GM21367 (cell line): ENCODE measurements around the gene DHRS3.
"Not testable (repeated sequence)": the region's sequence is repeated elsewhere in the genome, so short reads cannot be mapped to it uniquely, and the experiment has no call there.

ENCODE experiments used
- ATAC-seq: cut with Tn5 transposase; IDR thresholded peaks from one replicate; pipeline ENCODE4 v1.9.1; 2021; ENCODE audit not compliant: unreplicated experiment

Gene DHRS3, protein sequence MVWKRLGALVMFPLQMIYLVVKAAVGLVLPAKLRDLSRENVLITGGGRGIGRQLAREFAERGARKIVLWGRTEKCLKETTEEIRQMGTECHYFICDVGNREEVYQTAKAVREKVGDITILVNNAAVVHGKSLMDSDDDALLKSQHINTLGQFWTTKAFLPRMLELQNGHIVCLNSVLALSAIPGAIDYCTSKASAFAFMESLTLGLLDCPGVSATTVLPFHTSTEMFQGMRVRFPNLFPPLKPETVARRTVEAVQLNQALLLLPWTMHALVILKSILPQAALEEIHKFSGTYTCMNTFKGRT

DNA sequence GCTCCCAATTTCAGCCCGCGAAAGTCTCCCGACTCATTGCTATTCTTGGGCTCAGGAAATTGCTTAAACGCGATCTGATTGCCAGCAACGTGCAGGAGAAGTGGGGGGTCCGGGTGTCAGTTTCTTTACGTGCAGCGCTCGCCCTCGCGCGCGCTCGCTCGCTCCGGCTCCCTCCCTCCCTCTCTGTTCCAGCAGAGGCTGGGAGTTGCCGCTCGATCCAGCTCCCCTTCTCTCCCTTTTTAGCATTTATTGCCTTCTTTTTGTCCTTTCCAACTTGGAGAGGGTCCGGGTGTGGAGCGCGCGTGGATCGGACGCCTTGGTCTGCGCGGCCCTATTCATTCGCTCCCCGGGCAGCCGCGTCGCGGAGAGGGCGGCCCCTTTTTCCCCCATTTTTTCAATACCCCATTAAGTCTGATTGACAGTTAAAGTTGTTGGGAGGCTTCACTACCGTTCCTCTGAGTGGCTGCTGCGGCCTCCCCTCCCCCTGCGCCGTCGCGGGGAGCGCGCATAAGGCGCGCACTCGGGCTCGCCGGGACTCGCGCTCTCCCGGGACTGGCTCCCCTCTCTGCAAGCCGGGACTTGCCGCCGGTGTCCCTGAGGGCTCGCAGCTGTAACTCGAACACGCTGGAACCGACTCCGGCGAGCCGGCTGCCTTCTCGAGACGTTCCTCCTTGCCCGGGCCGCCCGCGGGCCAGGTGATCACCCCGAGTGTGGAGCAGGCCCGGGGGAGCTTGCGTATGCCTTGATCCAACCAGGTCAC is at the start of gene DHRS3:
TSS of gene DHRS3 (minus strand) at position 310 of the 760 bp plus-strand sequence. CDS start 862 bp downstream, outside the sequence.
- no peak for ATAC-seq

DNA sequence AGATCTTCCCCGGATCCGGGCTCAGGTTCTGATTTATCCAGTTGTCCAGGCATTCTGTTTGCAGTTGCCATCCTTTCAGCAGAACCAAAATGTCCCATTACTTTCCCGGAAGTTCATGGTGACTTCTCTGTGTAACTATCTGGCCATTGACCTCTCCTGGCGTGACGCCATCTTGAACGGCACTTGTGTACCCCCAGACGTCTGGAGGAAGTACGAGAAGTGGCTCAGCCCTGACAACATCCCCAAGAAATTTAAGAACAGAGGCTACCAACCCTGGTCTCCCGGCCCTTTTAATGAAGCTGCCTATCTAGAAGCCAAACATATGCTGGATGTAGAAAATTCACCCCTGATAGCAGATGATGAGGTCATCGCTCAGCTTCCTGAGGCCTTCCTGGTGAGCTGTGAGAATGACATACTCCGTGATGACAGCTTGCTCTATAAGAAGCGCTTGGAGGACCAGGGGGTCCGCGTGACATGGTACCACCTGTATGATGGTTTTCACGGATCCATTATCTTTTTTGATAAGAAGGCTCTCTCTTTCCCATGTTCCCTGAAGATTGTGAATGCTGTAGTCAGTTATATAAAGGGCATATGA is 48.2 kb upstream of the DHRS3 start:
- ATAC-seq: no peak

DNA sequence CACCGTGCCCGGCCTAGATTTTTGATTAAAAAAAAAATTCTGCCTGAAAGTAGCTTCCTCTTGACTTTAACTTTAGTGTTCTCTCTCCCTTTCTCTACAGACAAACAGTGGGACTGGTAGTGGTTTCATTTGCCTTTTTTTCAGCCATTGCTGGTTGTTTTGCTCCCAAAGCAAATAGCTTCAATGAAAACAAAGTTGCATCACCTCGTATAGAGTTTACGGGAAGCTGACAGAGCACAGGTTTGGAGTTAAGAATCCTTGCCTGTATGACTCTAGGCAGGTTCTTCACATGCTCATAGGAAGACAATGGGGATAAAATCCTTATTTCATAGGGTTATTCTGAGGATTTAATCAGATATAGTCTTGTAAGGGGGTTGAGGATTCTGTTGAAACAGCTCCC is 47.5 kb upstream of the DHRS3 start:
- no peak for ATAC-seq

DNA sequence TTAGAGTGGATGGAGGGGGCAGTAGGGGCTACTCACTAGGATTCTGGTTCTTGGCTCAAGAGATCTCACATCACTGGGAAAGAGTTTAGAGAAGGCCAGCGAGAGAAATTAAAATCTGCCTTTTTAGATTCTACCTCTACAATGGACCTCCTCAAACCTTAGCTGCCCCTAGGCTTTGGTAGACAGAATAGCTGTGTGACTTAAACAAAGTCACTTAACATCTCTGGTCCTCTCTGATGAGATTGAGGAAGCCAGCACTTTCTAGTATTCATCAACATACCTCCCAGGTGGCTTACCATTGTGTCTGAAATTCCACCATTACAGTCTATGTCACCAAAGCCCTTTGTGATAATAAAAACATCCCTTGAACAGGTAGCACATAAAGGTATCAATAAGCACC is 44.5 kb upstream of the DHRS3 start:
- ATAC-seq: no peak

DNA sequence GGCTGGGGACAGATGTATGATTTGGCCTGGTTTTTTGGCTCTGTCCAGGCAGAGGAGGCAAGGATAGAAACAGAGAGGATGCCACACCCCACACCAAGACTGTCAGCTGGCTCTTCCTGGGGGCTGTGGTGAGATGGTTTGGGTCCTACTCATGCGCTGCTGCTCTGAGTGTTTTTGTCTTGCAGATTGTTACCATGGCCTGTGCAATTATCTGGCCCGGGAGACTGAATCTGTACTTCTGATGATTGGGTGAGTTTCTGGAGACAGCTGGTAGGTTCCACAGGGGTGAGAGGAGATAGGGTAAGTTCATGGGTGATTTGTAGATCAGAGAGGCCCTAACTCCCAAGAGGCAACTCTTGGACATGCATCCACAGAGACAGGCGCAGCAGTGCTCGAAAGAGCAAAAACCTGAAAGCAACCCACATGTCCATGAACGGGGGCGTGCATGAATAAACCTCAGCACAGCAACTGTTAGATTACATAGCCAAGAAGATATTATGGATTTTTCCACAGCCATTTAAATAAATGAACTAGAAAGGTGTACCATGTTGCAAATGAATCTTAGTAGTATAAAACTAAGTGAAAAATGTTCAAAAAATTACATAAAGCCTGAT is 43.7 kb upstream of the DHRS3 start:
- no peak for ATAC-seq

DNA sequence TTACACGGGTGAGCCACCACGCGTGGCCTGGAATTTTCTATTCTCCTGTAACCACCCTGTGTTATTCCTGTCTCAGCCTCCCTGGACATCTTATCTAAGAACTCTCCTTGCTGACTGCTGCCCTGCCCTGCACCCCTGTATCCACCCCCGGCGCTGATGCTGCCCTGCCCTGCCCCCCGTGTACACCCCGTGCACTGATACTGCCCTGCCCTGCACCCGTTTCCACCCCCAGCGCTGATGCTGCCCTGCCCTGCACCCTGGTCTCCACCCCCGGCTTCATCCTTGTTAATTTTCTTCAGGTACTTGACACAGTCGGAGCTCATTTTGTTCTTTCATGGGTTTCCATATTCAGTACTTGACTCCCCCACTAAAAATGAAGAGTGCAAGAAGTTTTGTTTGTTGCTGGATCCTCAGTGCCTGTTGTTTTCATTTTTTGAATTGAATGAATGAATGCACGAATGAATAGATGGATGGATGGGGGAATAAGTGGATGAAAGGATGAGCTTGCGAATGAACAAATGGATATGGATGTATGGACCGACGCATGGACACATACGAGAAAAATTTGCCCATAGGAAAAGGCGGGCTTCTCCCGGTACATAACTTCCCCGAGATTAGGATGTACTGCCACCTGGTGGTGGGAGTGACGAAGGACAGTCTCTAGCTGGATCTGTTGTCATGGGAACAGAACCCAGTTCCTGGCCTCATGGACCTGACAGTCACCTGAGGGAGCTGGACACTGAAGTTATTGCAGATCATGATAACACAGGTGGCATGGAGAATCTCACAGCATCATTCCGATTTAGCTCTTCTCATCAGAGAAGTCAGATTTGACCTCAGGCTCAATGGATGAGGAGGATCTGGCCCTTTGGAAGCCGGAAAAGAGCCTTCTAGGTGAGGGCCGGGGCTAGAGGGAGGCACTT is 40.8 kb upstream of the DHRS3 start:
- ATAC-seq: no peak

DNA sequence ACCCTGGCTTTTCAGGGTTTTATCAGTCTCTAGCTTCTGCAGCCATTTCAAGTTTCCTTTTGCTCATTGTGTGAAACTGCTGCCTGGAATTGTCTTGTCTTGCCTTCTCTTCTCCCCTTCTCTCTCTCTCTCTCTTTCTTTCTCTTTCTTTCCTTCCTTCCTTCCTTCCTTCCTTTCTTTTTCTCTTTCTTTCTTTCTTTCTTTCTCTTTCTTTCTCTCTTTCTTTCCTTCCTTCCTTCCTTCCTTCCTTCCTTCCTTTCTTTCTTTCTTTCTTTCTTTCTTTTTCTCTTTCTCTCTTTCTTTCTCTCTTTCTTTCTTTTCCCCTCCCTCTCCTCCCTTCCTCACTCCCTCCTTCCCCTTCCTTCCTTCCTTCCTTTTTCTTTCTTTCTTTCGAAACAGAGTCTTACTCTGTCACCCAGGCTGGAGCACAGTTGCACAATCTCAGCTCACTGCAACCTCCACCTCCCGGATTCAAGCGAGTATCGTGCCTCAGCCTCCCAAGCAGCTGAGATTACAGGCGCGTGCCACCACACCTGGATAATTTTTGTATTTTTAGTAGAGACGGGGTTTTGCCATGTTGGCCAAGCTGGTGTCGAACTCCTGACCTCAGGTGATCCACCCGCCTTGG is 40.0 kb upstream of the DHRS3 start:
- ATAC-seq: not testable (repeated sequence)

DNA sequence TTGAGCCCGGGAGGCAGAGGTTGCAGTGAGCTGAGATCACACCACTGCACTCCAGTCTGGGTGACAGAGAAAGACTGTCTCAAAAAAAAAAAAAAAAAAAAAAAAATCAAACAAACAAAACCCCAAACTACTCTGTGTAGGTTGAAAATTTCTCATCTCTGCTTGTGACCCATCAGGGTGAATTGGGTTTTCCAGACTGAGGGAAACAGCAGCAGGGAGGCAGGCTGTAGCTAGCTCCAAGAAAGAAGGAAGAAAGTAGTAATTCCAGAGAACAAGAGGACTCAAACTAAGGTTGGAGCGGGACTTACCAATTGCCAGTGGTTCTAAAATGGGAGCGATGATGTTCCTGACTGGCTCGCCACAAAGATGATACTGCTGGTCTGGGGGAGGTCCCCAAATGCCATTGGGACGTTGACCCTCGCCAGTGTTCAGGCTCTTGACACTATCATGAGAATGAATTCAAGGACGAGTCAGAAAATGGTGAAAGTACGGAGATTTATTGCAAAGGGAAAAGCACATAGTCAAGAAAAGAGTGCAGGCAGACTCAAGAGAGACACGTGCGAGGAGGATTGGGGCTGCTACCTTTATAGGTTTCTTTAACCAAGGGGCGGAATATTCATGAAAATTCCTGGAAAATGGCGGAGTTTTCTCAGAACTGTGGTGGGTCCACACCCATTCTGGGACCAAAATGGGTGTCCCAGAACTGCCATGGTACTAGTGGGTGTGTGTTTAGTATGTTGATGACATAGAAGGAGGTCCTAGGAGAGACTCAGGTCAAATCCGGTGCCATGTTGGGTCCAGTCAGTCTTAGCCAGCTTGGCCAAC is 39.3 kb upstream of the DHRS3 start:
- ATAC-seq: no peak

DNA sequence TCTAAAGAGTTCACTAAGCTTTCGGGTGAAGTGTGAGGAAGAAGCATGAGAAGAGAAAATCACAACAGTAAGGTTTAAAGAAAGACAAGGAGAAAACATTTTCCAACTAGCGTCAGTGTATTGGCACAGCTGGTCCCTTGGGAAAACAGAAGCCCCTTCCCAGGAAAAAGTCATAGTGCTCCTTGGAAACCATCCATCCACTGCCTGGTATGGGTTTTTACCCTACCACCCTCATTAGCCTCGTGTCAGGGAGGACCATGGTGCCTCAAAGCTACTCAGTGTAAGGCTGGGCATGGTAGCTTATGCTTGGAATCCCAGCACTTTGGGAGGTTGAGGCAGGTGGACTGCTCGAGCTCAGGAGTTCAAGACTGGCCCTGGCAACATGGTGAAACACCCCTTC is 38.6 kb upstream of the DHRS3 start:
- ATAC-seq: no peak

DNA sequence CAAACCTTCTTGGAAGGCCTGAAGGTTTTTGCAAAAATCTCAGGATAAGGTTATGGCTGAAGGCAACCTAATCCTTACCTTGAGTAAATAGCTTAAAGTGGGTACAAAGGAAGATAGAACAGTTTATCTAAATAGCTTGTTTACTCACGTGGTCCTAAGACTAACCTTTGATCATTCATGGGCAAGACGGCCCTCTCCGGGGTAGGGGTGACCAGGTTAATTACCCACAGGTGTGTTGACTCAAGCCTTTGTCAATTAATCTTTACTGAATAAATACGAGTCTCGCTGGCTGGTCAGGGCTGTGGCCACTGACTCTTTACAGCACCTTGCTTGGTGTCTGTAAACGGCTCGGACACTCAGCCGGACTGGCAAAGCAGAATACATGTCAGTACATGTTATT is 36.6 kb upstream of the DHRS3 start:
- no peak for ATAC-seq

DNA sequence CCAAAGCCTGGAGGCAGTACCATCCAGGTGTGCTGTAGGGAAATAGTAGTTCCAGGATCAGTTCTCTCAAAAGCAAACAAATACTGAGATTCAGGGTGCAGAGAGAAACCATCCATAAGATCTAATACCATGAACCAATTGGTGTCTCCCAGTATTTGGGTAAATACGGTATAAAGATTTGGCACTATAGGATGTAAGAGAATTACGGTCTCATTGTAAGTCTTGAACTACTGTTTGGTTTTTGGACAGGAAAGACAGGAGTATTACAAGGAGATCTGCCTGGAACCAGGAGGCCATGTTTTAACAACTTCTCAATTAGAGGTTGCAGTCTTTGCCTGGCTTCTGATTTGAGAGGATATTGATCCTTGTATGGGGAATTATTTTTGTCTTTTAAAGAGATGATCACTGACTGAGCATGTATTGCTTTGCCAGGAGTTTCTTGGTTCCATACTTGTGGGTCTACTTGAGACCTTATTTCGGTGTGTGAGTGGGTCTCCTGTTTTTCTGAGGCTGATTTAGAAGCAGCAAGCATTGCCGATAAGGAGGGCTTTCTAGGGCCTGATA is 36.1 kb upstream of the DHRS3 start:
- ATAC-seq: no peak

DNA sequence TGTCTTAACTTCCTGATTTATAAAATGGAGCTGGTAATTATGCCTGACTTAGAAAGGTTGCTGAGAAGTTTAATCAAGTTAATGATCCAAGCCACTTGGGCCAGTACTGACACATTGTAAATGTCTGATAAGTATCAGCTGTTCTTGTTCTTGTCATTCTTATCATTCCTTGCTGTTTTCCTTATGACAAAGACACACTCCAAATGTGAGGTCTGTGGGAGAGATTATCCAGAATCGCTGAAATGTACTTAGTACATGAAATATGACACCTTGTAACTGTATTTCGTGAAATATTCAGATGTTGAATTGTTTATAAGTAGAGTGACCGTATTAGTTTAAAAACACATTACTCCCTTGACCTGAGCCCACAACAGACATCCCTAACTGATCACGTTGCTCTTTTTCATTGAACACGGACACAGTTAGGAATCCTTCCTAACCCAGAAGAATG is 32.0 kb upstream of the DHRS3 start:
- no peak for ATAC-seq

DNA sequence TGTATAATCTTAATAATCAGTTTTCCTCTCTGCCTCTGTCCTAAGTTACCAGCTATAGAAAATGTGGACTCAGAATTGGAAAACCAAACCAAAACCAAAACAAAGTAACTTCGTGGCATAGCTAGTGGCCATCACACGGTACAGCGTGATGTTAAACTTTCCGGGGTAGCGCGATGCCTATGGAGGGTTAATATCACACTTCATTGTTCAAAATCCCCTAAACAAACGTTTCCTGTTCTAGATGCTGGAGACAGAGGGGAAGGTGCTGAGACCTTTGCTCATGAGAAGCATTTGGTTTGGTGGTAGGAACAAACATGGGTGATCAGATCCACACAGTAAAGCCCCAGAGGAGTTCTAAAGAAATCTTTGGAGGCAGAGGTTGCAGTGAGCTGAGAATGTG is 30.7 kb upstream of the DHRS3 start:
- no peak for ATAC-seq

DNA sequence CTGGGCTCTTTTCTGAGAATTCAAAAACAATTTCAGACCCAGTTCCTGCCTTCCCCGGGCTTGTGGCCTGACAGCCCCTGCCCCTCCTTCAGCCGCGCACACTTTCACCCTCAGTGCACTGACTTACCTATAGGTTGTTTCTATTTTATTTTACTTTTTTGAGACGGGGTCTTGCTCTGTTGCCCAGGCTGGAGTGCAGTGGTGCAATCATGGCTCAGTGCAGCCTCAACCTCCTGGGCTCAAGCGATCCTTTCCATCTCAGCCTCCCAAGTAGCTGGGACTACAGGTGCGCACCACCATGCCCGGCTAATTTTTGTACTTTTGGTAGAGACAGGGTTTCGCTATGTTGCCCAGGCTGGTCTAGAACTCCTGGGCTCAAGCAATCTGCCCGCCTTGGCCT is 27.4 kb upstream of the DHRS3 start:
- not testable (repeated sequence) for ATAC-seq

DNA sequence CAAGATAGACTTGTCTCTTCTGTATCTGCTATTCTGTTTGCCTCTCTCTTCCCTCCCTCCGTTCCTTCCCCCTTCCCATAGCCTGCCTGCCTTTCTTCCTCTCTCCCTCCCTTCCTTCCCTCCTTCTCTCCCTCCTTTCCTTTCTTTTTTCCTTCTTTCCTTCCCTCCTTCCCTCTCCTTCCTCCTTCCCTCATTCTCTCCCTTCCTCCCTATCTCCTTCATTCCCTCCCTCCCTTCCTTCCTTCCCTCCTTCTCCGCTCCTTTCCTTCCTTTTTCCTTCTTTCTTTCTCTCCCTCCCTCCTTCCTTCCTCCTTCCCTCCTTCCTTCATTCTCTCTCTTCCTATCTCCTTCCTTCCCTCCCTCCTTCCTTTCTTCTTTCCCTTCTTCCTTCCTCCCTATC is 26.8 kb upstream of the DHRS3 start:
- ATAC-seq: no peak

DNA sequence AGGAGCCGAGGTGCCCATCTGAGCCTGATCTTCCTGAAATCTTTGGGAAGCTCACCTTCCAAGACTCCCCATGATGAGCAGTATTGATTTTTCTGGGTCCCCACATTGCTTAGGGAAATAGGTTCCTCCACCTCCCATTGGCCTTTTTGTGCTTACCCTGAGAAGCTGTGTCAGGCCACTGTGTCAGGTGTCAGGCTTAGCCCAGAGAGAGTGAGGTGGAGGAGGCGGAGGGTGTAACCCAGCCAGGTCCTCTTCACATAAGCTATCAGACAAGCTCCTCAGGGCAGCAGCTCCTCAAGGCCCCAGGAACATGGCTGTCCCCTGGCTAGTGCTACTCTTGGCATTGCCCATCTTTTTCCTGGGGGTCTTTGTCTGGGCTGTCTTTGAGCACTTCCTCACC is 26.2 kb upstream of the DHRS3 start:
- ATAC-seq: no peak

DNA sequence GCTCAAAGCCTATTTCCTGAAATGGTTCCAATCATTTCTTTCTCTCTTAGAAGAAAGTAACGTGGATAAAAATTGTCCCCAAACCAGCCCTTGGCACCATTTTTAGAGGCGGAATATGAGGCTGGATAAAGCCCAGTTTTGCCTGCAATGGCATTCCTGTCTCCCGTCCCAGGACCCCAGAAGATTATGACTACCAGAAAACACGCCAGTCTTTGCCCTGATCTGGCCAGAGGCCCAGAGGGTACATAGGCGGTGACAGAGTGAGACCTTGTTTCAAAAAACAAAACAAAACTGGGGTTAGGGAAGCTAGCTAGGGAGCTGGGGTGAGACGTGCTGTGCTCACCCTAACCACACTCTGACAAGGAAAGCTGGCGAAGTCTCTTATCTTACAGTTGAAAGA is 25.8 kb upstream of the DHRS3 start, which contains the start of gene AADACL4:
TSS of gene AADACL4 (plus strand) at position 301 of the 400 bp plus-strand sequence. CDS start 462 bp downstream, outside the sequence.
- ATAC-seq: no peak

DNA sequence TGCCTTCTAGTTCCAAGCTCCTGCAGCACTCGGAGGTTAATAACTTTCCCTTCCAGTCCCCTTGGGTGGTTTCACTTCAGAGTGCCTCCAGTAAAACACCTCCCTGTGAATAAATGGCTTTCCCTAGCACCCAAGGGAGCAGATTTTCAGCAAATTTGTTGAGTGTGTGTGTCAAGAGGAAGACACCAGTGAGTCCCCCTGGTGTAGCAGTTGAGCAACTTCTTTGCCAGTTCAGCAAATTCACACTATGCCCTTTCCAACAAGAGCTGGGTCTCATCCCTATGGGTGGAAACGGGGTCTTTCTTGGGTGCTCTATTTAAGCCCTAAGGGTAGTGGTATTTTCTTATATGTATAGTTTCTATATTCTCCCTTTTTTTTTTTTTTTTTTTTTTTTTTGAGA is 25.1 kb upstream of the DHRS3 start:
- ATAC-seq: no peak

DNA sequence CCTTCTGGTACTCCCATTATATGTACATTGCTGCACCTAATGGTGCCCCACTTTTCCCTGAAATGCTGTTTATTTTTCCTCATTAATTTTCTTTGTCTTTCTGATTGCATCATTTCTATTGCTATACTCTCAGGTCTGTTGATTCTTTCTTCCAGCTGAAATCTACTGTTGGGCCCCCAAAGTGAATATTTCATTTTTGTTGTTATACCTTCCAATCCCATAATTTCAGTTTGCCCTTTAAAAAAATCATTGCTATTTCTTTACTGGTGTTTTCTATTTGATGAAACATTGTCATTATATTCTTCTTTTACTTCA is 22.9 kb upstream of the DHRS3 start:
- ATAC-seq: no peak
